HepG2 (cell line): ENCODE data around the gene IFIT1. TPM values are rescaled to one million over a fixed set of nuclear protein-coding genes. Genes with fewer than 3 reads are reported as not detected.

ENCODE experiments used
- CHD4 ChIP-seq: fragments of 200-600 bp; sonication (generic); IDR thresholded peaks from 2 replicates; pipeline ENCODE4 v1.7.0; 2017; ENCODE audit warnings: mild to moderate bottlenecking, low read length, borderline replicate concordance
- EP300 ChIP-seq, 3 experiments: sonication (generic) in 1 of 3; formaldehyde crosslinking in 1 of 3; IDR thresholded peaks; 2 replicates each; pipeline versions ENCODE4 v1.5.1 to v1.6.1; 2011 to 2020; ENCODE audit warnings: low read depth in 2 of 3, low read length in 2 of 3, borderline replicate concordance in 1 of 3, improper control_type of control experiment in 1 of 3, mild to moderate bottlenecking in 1 of 3, missing genetic modification reagents in 1 of 3, moderate library complexity in 1 of 3
- HMG20B ChIP-seq: conservative IDR thresholded peaks from 2 replicates; pipeline ENCODE4 v1.6.1; 2016; ENCODE audit warnings: missing genetic modification reagents, missing compliant biosample characterization
- KLF12 ChIP-seq: sonication (generic); formaldehyde crosslinking; IDR thresholded peaks from 2 replicates; pipeline ENCODE4 v1.4.0; 2020; ENCODE audit warnings: missing genetic modification reagents, borderline replicate concordance
- LCORL ChIP-seq, 2 experiments: fragments of 450-650 bp in 1 of 2; sonication (generic) in 1 of 2; formaldehyde crosslinking in 1 of 2; IDR thresholded peaks; 2 replicates each; pipeline versions ENCODE4 v1.5.0 to v1.6.1; 2017 to 2020; ENCODE audit warnings: antibody characterized with exemption in 1 of 2, missing genetic modification reagents in 1 of 2
- MAFF ChIP-seq: IDR thresholded peaks from 2 replicates; pipeline ENCODE4 v1.6.1; 2011; ENCODE audit warnings: low read depth, low read length, improper control_type of control experiment
- MBNL3 ChIP-seq: fragments of 250-450 bp; sonication (Bioruptor Pico); conservative IDR thresholded peaks from 2 replicates; pipeline ENCODE4 v1.8.0; 2022; ENCODE audit warnings: mild to moderate bottlenecking, inconsistent platforms
- MEF2D ChIP-seq: sonication (generic); formaldehyde crosslinking; IDR thresholded peaks from 2 replicates; pipeline ENCODE4 v1.5.1; 2020; ENCODE audit warnings: mild to moderate bottlenecking, missing genetic modification reagents
- MLLT10 ChIP-seq: sonication (generic); formaldehyde crosslinking; IDR thresholded peaks from 2 replicates; pipeline ENCODE4 v1.4.0; 2020; ENCODE audit warnings: missing genetic modification reagents
- NFRKB ChIP-seq: fragments of 450-650 bp; IDR thresholded peaks from 2 replicates; pipeline ENCODE4 v1.6.1; 2017
- PCBP1 ChIP-seq: fragments of 200-400 bp; formaldehyde crosslinking; IDR thresholded peaks from 2 replicates; pipeline ENCODE4 v1.6.1; 2017; ENCODE audit warnings: mild to moderate bottlenecking, low read depth, low read length, borderline replicate concordance
- REL ChIP-seq: sonication (generic); formaldehyde crosslinking; conservative IDR thresholded peaks from 2 replicates; pipeline ENCODE4 v1.8.0; 2022; ENCODE audit warnings: mild to moderate bottlenecking, missing genetic modification reagents, moderate library complexity
- SMAD3 ChIP-seq: sonication (generic); formaldehyde crosslinking; IDR thresholded peaks from 2 replicates; pipeline ENCODE4 v1.4.0; 2020; ENCODE audit warnings: missing genetic modification reagents
- STAT5B ChIP-seq: sonication (generic); formaldehyde crosslinking; IDR thresholded peaks from 2 replicates; pipeline ENCODE4 v1.4.0; 2020; ENCODE audit warnings: missing genetic modification reagents
- TOE1 ChIP-seq: sonication (generic); formaldehyde crosslinking; IDR thresholded peaks from 2 replicates; pipeline ENCODE4 v1.4.0; 2020; ENCODE audit warnings: mild to moderate bottlenecking, missing genetic modification reagents
- ZFP37 ChIP-seq: sonication (generic); formaldehyde crosslinking; IDR thresholded peaks from 2 replicates; pipeline ENCODE4 v1.4.0; 2020; ENCODE audit warnings: missing genetic modification reagents, borderline replicate concordance
- ZNF292 ChIP-seq: sonication (generic); formaldehyde crosslinking; IDR thresholded peaks from 2 replicates; pipeline ENCODE4 v1.8.1; 2022; ENCODE audit warnings: mild to moderate bottlenecking, low read depth, missing genetic modification reagents, borderline replicate concordance
- ZNF543 ChIP-seq: sonication (generic); formaldehyde crosslinking; IDR thresholded peaks from 2 replicates; pipeline ENCODE4 v1.4.0; 2020; ENCODE audit warnings: mild to moderate bottlenecking, missing genetic modification reagents
- ZNF570 ChIP-seq: sonication (generic); formaldehyde crosslinking; IDR thresholded peaks from 2 replicates; pipeline ENCODE4 v1.4.0; 2020; ENCODE audit warnings: mild to moderate bottlenecking, missing genetic modification reagents, borderline replicate concordance
- ZNF644 ChIP-seq: IDR thresholded peaks from 2 replicates; pipeline ENCODE4 v1.6.1; 2016; ENCODE audit warnings: low read depth
- ZNF850 ChIP-seq: sonication (generic); formaldehyde crosslinking; conservative IDR thresholded peaks from 2 replicates; pipeline ENCODE4 v1.9.0; 2021; ENCODE audit warnings: mild to moderate bottlenecking, missing genetic modification reagents
- polyA plus RNA-seq, 8 experiments: library from polyadenylated mRNA; depleted of rRNA in 3 of 8; stranded (reverse) in 7 of 8; unstranded in 1 of 8; fragments of >200 nt; fragmentation: Illumina TruSeq in 4 of 8; extraction: Trizol in 4 of 8; gene quantifications; 2 replicates each; pipeline versions ENCODE4 v1.2.1 to v1.2.3, GENCODE V29; 2011 to 2016; ENCODE audit warnings: low read depth in 4 of 8, missing spikeins in 1 of 8, mixed read lengths in 1 of 8; ENCODE audit not compliant: insufficient read depth in 1 of 8
- total RNA-seq, 5 experiments: library from RNA; depleted of rRNA; stranded (reverse); fragments of >200 nt; fragmentation: Illumina TruSeq; extraction: Trizol; gene quantifications; 2 replicates each; pipeline ENCODE4 v1.2.3, GENCODE V29; 2016; ENCODE audit warnings: low read depth in 1 of 5
- TF ChIP-seq, protein P1 (sequence below): sonication (generic); formaldehyde crosslinking; IDR thresholded peaks from 2 replicates; pipeline ENCODE4 v1.4.0; 2020; ENCODE audit warnings: missing genetic modification reagents
- TF ChIP-seq, protein P2 (sequence below): sonication (generic); formaldehyde crosslinking; IDR thresholded peaks from 2 replicates; pipeline ENCODE4 v1.4.0; 2020; ENCODE audit warnings: mild to moderate bottlenecking, low read depth, missing genetic modification reagents
- TF ChIP-seq, protein P3 (sequence below): sonication (generic); formaldehyde crosslinking; IDR thresholded peaks from 2 replicates; pipeline ENCODE4 v1.8.1; 2023; ENCODE audit warnings: mild to moderate bottlenecking, inconsistent platforms, moderate library complexity, missing genetic modification reagents, borderline replicate concordance
- TF ChIP-seq, protein P4 (sequence below): sonication (generic); formaldehyde crosslinking; IDR thresholded peaks from 2 replicates; pipeline ENCODE4 v1.4.0; 2020; ENCODE audit warnings: missing genetic modification reagents

IFIT1 gene
- total and polyA plus RNA-seq, 2 of the 13 experiments (the other 11 are each of a cell fraction or from before 2014, with no cell fraction given), result 1.5 to 5.5 TPM

DNA sequence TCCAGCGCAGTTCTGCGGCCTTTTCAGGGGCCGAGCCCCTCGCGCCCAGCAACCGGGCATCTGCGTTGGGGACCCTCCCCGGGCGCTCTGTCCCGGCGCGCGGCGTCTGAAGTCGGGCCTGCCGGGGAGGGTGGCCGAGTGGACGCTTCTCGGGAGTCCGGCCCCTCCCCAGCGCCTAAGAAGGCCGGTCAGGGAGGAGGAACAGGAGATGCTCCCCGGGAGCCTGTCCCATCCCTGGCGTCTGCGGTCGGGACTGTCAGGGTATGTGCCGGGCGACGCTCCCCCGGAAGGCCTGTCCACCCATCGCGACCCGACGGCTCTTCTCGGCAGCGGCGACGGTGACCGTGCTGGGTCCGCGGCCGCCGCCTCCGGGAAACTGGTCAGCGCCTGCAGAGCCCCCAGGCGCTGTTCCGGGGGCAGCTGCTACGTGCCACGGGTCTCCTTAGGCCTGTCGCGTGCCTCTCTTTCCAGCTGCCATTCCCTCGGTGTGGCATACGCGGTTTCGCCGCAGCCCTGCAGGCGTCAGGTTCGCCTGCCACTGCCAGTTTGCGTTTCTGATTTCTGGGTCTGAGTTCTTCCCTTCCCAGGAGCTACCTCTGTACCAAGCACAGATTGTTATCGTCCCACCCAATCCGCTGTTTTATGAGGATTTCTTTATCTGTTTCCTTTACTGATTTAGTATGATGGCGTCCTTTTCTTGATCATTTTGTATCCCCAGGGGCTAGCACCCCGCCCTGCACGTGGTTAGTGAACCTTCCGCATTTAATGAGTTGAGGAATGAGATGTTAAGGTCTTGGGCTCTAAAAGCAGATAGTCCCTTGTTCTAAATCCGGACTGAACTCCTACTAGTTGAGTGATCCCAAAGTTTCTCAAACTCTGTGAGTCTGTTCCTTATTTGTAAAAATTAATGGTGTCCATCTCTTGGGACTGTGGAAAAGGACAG lies 22.7 kb downstream of the IFIT1 start (continued):
- TF ChIP-seq, protein P1, sequence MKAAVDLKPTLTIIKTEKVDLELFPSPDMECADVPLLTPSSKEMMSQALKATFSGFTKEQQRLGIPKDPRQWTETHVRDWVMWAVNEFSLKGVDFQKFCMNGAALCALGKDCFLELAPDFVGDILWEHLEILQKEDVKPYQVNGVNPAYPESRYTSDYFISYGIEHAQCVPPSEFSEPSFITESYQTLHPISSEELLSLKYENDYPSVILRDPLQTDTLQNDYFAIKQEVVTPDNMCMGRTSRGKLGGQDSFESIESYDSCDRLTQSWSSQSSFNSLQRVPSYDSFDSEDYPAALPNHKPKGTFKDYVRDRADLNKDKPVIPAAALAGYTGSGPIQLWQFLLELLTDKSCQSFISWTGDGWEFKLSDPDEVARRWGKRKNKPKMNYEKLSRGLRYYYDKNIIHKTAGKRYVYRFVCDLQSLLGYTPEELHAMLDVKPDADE (CRISPR knock-in tag), result no peak
- TF ChIP-seq, protein P2, sequence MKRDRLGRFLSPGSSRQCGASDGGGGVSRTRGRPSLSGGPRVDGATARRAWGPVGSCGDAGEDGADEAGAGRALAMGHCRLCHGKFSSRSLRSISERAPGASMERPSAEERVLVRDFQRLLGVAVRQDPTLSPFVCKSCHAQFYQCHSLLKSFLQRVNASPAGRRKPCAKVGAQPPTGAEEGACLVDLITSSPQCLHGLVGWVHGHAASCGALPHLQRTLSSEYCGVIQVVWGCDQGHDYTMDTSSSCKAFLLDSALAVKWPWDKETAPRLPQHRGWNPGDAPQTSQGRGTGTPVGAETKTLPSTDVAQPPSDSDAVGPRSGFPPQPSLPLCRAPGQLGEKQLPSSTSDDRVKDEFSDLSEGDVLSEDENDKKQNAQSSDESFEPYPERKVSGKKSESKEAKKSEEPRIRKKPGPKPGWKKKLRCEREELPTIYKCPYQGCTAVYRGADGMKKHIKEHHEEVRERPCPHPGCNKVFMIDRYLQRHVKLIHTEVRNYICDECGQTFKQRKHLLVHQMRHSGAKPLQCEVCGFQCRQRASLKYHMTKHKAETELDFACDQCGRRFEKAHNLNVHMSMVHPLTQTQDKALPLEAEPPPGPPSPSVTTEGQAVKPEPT (CRISPR knock-in tag), result 0 out of 2 replicates have a peak, but pooled peaks have one; percentile 13
- TF ChIP-seq, protein P3, sequence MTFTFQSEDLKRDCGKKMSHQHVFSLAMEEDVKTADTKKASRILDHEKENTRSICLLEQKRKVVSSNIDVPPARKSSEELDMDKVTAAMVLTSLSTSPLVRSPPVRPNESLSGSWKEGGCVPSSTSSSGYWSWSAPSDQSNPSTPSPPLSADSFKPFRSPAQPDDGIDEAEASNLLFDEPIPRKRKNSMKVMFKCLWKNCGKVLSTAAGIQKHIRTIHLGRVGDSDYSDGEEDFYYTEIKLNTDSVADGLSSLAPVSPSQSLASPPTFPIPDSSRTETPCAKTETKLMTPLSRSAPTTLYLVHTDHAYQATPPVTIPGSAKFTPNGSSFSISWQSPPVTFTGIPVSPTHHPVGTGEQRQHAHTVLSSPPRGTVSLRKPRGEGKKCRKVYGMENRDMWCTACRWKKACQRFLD (CRISPR knock-in tag), result 0 out of 2 replicates have a peak, but pooled peaks have one; percentile 12
- TF ChIP-seq, protein P4, sequence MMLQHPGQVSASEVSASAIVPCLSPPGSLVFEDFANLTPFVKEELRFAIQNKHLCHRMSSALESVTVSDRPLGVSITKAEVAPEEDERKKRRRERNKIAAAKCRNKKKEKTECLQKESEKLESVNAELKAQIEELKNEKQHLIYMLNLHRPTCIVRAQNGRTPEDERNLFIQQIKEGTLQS (CRISPR knock-in tag), result no peak; the same call in 1 of the 2 replicates
- no peak for TF ChIP-seq KLF12 (CRISPR knock-in tag)
- no peak for TF ChIP-seq MBNL3 (CRISPR knock-in tag)
- TF ChIP-seq SMAD3 (CRISPR knock-in tag), result no peak
- TF ChIP-seq ZNF543 (CRISPR knock-in tag), result no peak; the same call in 1 of the 2 replicates
- TF ChIP-seq ZNF570 (CRISPR knock-in tag), result peak; percentile 83; the same call in 1 of the 2 replicates
- TF ChIP-seq STAT5B (CRISPR knock-in tag), result no peak
- TF ChIP-seq NFRKB, result no peak
- TF ChIP-seq TOE1 (CRISPR knock-in tag), result no peak
- TF ChIP-seq ZNF644 (CRISPR knock-in tag), result no peak
- TF ChIP-seq EP300 (IDR thresholded peaks at IDR 0.05; ENCODE audit: low read depth in 2 of 2, low read length in 2 of 2), result no peak
- no peak for TF ChIP-seq EP300 (CRISPR knock-in tag; IDR thresholded peaks at IDR 0.05; ENCODE audit: borderline replicate concordance)
- TF ChIP-seq LCORL (IDR thresholded peaks at IDR 0.05), result no peak
- TF ChIP-seq LCORL (CRISPR knock-in tag; IDR thresholded peaks at IDR 0.05), result no peak
- TF ChIP-seq MLLT10, result no peak
- TF ChIP-seq REL (CRISPR knock-in tag), result no peak
- no peak for TF ChIP-seq ZNF850
- TF ChIP-seq ZFP37 (CRISPR knock-in tag), result no peak
- no peak for TF ChIP-seq HMG20B
- TF ChIP-seq CHD4, result no peak
- peak; percentile 86 for TF ChIP-seq MEF2D (CRISPR knock-in tag)
- TF ChIP-seq PCBP1, result no peak
- peak; percentile 89 for TF ChIP-seq ZNF292
- no peak for TF ChIP-seq MAFF
